HG03469 (cell line): ENCODE data around the gene KDM4C.
"Not testable (repeated sequence)": the region's sequence is repeated elsewhere in the genome, so short reads cannot be mapped to it uniquely, and the experiment has no call there.

Source experiments
- ATAC-seq: cut with Tn5 transposase; IDR thresholded peaks from one replicate; pipeline ENCODE4 v1.9.1; 2021; ENCODE audit warnings: mild to moderate bottlenecking, moderate library complexity, moderate number of reproducible peaks; ENCODE audit not compliant: unreplicated experiment

The KDM4C gene

DNA sequence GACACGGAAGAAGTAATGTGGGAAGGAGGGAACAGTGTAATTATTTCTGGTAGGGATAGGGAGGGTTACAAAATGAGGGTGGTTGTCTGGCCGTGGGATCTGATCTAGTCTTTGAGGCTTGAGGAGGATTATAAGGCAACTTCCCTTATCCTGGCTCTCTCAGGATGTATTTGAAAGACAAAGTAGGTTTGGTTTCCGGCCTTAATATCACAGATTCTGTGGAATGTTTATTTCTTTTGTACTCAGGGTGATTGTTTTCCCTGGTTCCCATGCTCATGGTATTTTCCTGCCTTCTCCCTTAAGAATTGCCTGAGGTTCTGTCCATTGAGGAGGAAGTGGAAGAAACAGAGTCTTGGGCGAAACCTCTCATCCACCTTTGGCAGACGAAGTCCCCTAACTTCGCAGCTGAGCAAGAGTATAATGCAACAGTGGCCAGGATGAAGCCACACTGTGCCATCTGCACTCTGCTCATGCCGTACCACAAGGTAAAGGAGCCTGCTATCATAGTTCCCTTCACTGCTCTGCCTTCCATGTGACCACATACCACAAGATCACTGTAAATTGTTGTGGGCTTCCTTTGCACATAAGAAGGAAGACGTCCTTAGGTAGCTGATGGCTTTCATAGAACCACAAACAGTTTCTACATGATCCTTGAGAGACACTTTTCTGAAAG is 253.8 kb downstream of the KDM4C start:
- ATAC-seq = peak; percentile 69

DNA sequence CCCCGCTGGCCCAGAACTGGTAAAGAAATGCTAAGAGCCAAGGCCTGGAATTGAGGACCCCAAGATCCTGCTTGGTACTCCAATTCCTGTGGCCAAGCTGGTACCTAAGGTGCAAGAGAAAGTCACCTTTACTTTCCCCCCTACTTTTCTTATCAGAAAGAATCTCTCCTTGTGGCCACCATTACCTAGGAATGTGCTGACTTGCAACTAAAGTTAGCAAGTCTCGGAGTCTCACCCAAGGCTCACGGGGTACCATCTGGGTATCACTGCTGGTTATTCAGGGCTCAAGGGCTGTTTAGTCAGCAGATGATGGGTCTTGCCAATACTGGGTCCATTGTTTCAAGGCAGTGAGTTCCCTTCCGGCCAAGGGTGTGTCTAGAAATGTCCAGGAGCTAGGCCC is 270.2 kb downstream of the KDM4C start:
- ATAC-seq = no peak

- ATAC-seq = no peak
Observed at GRCh38 chr9:7028591-7028990, 270.8 kb downstream of the KDM4C start.

DNA sequence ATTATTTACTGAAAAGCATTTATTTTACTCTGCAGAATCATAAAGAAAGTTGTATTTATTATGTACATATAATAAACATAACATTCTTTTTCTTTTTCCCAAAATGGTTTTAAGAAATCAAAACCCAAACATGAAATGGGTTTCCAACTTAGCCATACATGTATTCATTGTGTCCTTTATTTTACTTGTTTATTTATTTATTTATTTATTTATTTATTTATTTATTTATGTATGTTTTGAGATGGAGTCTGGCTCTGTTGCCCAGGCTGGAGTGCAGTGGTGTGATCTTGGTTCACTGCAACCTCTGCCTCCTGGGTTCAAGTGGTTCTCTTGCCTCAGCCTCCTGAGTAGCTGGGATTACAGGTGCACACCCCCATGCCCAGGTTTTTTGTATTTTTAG is 273.2 kb downstream of the KDM4C start:
- not testable (repeated sequence) for ATAC-seq

GRCh38 chr9:7033076-7034045 is 275.6 kb downstream of the KDM4C start:
- no peak for ATAC-seq

DNA sequence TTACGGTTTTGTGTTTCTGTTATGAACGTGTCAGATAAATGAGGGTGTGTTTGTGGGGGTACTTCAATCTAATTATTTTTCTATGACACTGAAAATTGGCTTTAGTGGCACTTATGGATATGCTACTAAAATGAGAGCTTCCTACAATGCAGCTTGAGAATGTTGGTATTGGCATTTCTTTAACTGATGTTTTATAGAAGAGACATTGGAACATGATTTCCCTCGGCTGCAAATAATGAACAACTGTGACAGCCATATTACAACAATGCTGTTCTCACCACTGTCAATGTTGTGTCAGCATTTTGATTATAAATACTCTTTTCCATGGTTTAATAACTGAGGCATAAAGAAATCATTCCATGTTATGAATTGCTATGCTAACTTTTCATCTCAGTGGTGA is 279.4 kb downstream of the KDM4C start:
- ATAC-seq = no peak

GRCh38 chr9:7042124-7042523 is 284.4 kb downstream of the KDM4C start:
- no peak for ATAC-seq

DNA sequence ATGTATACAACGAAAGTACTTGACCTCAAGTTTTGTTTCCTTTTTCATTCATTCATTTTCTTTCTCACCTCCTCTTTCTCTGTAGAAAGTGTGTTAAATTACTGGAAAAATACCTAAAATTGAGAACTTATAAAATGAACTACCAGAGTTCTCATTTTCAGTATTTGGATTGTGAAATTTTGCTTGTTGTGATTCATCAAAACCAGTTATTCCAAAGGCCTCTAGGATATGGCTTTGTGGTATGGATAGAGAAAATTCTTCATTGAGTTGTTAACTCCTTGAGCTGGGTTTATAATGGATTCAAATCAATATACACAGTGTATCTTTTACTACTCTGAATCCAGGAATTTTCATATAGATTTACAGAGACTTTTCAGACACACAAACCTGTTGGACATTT is 287.6 kb downstream of the KDM4C start:
- no peak for ATAC-seq

DNA sequence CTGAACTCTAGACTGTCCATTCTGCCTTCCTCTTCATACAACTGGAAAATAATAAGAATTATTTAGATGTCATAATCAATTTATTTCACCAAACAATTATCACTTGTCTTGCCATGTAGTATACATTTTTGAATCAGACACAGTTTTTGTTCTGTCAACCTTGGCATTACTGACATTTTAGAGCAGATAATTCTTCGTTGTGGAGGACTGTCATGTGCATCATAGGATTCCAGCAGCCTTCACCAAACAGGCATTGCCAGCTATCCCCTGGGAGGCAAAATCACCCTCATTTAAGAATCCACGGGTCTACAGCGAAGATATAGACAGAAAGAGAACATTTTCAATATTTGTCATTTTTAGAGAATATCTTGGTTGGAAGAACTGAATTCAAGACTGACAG is 293.9 kb downstream of the KDM4C start:
- no peak for ATAC-seq

DNA sequence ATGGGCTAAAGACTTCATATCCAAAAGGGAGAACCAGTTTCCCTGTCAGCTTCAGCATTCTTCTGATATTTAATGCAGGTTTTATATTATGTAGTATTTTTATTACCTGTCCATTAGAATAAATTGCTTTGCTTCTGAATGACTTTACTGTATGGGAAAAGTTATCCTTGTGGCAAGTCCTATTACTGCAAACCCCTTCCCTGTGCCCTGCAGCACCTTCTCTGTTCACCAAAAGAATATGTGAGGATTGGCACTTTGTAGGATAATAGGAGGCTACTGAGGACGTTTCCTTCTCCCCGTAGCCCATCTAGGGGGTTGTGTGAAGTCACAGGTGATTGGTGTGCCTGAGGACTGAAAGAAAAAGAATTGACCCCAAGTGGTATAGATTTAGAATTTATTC is 296.1 kb downstream of the KDM4C start:
- no peak for ATAC-seq

- ATAC-seq = peak; percentile 41
Observed at GRCh38 chr9:7055171-7055903, 297.6 kb downstream of the KDM4C start.

GRCh38 chr9:7056254-7056653 is 298.5 kb downstream of the KDM4C start:
- no peak for ATAC-seq

GRCh38 chr9:7058473-7058872 is 300.7 kb downstream of the KDM4C start:
- ATAC-seq = no peak

GRCh38 chr9:7067169-7067568 is 309.4 kb downstream of the KDM4C start:
- ATAC-seq = no peak

DNA sequence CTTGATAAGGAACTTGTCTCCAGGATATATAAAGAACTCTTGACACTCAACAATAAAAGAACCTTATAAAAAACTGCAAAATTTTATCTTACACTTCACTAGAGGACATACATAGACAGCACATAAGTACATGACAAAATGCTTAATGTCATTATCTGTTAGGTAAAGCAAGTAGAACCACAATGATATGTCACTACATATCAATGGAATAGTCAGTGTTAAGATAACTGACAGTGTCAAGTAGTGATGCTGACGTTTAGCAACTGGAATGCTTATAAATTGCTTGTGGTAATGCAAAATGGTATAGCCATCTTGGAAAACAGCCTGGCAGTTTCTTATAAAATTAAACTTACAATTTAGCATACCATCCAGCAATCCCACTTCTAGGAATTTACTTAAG is 314.1 kb downstream of the KDM4C start:
- ATAC-seq = no peak

GRCh38 chr9:7073706-7074105 is 315.9 kb downstream of the KDM4C start:
- no peak for ATAC-seq

DNA sequence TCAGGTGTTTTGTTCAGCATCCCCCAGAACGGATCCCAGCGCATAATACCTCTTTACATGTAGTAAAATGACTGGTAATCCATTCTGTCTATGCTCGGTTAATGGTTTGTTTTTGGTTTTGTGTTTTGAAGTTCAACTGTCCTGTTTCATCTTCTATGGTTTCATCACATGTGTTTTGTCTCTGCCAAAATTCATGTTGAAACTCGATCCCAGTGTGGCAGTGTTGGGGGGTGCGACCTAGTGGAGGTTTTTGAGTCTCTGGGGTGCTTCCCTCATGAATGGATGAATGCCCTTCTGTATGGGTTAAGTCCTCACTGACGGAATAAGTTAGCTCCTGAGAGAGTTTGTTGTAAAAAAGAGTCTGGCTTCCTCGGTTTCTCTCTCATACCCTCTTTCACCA is 317.4 kb downstream of the KDM4C start:
- no peak for ATAC-seq

- no peak for ATAC-seq
Observed at GRCh38 chr9:7079051-7079450, 321.3 kb downstream of the KDM4C start.

DNA sequence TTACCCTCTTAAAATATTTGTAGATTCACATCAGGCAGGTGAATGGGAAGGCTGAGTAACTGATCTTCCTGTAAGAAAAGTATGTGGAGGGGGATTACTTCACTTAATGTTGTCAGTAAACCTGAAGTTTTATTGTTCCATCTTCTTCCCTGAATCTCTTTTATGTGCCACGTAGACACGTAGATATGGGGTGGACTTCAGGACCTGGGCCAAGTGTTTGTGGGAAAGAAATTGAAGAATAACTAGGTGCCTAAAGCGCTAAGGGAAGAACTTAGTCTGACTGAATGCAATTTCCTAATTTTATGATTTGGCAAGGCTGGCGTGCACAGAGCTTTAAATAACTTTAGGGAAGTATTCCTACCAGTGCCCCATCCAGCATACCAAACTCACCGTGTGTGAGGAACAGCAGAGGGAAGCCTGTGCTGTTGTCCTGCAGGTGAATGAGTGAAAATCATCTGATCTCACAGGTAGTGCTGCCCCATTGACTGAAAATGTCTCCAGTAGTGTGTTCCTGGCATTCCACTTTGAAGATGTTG is 323.4 kb downstream of the KDM4C start:
- no peak for ATAC-seq

DNA sequence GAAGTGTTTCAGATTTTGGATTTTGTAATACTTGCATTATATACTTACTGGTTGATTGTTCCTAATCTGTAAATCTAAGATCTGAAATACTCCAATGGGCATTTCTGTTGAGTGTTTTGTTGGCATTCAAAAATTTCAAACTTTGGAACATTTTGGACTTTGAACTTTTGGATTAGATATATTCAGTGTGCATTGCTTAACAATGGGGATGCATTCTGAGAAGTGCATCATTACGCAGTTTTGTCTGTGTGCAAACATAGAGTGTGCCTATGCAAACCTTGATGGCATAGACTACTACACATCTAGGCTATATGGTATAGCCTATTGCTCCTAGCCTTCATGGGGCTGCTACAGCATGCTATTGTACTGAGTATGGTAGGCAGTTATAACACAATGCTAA is 325.4 kb downstream of the KDM4C start:
- no peak for ATAC-seq

DNA sequence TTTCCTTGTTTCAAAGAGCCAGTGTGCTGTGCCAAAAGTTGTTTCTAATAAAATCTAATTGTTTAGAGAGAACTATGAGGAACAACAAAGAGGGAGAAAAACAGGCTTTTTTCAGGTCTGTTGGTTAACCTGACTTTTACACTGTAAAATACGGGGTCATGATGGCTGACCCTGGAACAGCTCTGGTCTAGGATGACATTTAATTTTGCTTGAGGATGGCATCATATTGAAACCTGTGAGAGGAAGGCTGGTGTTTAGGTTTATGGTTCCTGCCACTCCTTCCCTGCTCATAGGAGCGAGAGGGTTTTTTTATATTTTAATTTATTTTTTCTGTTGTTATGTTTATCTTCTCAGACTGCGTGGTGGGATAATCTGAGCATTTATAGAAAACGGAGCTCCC is 327.6 kb downstream of the KDM4C start:
- no peak for ATAC-seq
